GM10847 (cell line): ENCODE measurements around the gene HNRNPA3.

Experiments
- POLR2A ChIP-seq: IDR thresholded peaks from 2 replicates; pipeline ENCODE4 v1.6.1; 2011; ENCODE audit not compliant: insufficient read length; ENCODE audit errors: extremely low read depth

HNRNPA3 gene

GRCh38 chr2:177261116-177262060, 48.8 kb downstream of the HNRNPA3 start:
- TF ChIP-seq POLR2A, result no peak

- TF ChIP-seq POLR2A, result no peak
Observed at GRCh38 chr2:177262092-177262491, 49.5 kb downstream of the HNRNPA3 start.

GRCh38 chr2:177262958-177263450, 50.4 kb downstream of the HNRNPA3 start:
- no peak for TF ChIP-seq POLR2A

GRCh38 chr2:177263451-177264208, 51.0 kb downstream of the HNRNPA3 start:
- TF ChIP-seq POLR2A, result peak; percentile 37

- no peak for TF ChIP-seq POLR2A
Observed at GRCh38 chr2:177264209-177264692, 51.7 kb downstream of the HNRNPA3 start.

- TF ChIP-seq POLR2A, result peak; percentile 63
Observed at GRCh38 chr2:177264693-177265587, 52.3 kb downstream of the HNRNPA3 start, which contains the start of gene NFE2L2. NFE2L2 (minus strand) TSS chr2:177264727; CDS start chr2:177264576, 151 bp downstream.

- no peak for TF ChIP-seq POLR2A
Observed at GRCh38 chr2:177265824-177266817, 53.5 kb downstream of the HNRNPA3 start.

- TF ChIP-seq POLR2A, result no peak
Observed at GRCh38 chr2:177268187-177268871, 55.7 kb downstream of the HNRNPA3 start.

GRCh38 chr2:177268901-177269300, 56.3 kb downstream of the HNRNPA3 start:
- TF ChIP-seq POLR2A, result no peak

GRCh38 chr2:177270531-177270930, 57.9 kb downstream of the HNRNPA3 start:
- no peak for TF ChIP-seq POLR2A

GRCh38 chr2:177271981-177272666, 59.5 kb downstream of the HNRNPA3 start:
- no peak for TF ChIP-seq POLR2A

GRCh38 chr2:177272765-177273164, 60.2 kb downstream of the HNRNPA3 start:
- no peak for TF ChIP-seq POLR2A
